ENCODE measurements around the gene CYB561D2.

- no peak for TF ChIP-seq ZFP3 (CRISPR knock-in tag; IDR thresholded peaks at IDR 0.05)
- TF ChIP-seq ZFP30 (CRISPR knock-in tag; IDR thresholded peaks at IDR 0.05) = no peak
- no peak for TF ChIP-seq ZNF70 (CRISPR knock-in tag; IDR thresholded peaks at IDR 0.05)
- TF ChIP-seq ARNTL (CRISPR knock-in tag; IDR thresholded peaks at IDR 0.05; ENCODE audit: borderline replicate concordance, low read depth) = no peak
- TF ChIP-seq CREB5 (CRISPR knock-in tag; IDR thresholded peaks at IDR 0.05; ENCODE audit: low read depth) = no peak
- no peak for TF ChIP-seq ISL1 (CRISPR knock-in tag; IDR thresholded peaks at IDR 0.05)
- TF ChIP-seq PATZ1 (CRISPR knock-in tag; IDR thresholded peaks at IDR 0.05; ENCODE audit: borderline replicate concordance) = no peak
Measured at GRCh38 chr3:50382722-50383121, 32.1 kb downstream of the CYB561D2 start.
